Breast epithelium (tissue), 3 donors: ENCODE data around the gene DPP7.

Experiments
- POLR2A ChIP-seq: fragments of 450-650 bp; IDR thresholded peaks from one replicate; pipeline ENCODE4 v1.6.1; 2016; ENCODE audit warnings: antibody characterized with exemption, mild to moderate bottlenecking, moderate library complexity
- TF ChIP-seq, protein P1 (sequence below), 3 donors: fragments of 450-650 bp; IDR thresholded peaks; one replicate each; pipeline ENCODE4 v1.5.1; 2016 to 2017; ENCODE audit warnings: antibody characterized with exemption in 3 of 3, mild to moderate bottlenecking in 3 of 3, moderate library complexity in 3 of 3

DNA sequence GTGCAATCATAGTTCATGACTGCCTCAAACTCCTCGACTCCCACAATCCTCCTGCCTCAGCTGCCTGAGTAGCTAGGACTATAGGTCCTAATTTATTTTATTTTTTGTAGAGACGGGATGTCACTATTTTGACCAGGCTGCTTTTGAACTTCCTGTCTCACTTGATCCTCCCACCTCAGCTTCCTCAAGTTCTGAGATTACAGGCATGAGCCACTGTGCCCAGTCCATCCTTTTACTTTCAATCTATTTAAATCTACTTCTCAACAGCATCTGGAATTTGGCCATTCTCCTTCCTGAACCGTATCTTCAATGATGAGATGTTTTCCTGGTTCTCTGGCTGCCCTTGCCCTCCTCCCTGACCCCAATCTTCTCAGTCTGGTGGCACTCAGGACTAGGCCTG lies 12.3 kb upstream of the DPP7 start:
- TF ChIP-seq, protein P1, sequence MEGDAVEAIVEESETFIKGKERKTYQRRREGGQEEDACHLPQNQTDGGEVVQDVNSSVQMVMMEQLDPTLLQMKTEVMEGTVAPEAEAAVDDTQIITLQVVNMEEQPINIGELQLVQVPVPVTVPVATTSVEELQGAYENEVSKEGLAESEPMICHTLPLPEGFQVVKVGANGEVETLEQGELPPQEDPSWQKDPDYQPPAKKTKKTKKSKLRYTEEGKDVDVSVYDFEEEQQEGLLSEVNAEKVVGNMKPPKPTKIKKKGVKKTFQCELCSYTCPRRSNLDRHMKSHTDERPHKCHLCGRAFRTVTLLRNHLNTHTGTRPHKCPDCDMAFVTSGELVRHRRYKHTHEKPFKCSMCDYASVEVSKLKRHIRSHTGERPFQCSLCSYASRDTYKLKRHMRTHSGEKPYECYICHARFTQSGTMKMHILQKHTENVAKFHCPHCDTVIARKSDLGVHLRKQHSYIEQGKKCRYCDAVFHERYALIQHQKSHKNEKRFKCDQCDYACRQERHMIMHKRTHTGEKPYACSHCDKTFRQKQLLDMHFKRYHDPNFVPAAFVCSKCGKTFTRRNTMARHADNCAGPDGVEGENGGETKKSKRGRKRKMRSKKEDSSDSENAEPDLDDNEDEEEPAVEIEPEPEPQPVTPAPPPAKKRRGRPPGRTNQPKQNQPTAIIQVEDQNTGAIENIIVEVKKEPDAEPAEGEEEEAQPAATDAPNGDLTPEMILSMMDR (IDR thresholded peaks at IDR 0.05), result no peak
- no peak for TF ChIP-seq POLR2A
